Activated CD8-positive, alpha-beta T cell treated with anti-CD3 and anti-CD28 coated beads, Interleukin-2, amount 10 ng/mL, durations not matched to agents 7 days and 5 days (primary cell): ENCODE results near the gene SLC9A3. TPM values are rescaled to one million over a fixed set of nuclear protein-coding genes. Genes with fewer than 3 reads are reported as not detected.
"Not testable (repeated sequence)": the region's sequence is repeated elsewhere in the genome, so short reads cannot be mapped to it uniquely, and the experiment has no call there.

Experiments
- ATAC-seq: fragments of 150-1000 bp; cut with Tn5 transposase; one replicate; pipeline ENCODE4 v1.10.0; 2021; ENCODE audit warnings: moderate library complexity
- CTCF ChIA-PET: fragments of 350-600 bp; sonication (Branson Sonifier 250); formaldehyde crosslinking; loops from one replicate; lab custom pipeline; 2021; ENCODE audit warnings: antibody characterized with exemption; lab: Charles Lee
- POLR2A ChIA-PET: fragments of 350-600 bp; sonication (Branson Sonifier 250); formaldehyde crosslinking; loops from one replicate; lab custom pipeline; 2021; ENCODE audit warnings: antibody characterized with exemption; lab: Charles Lee
- DNase-seq: peaks from one replicate; pipeline ENCODE4 v3.0.0-alpha.2; 2020
- H3K27ac Mint-ChIP-seq: one replicate; pipeline ENCODE4 v1.8.0; 2021; ENCODE audit warnings: mild to moderate bottlenecking, mixed read lengths
- H3K27me3 Mint-ChIP-seq: one replicate; pipeline ENCODE4 v1.8.0; 2021; ENCODE audit warnings: low read depth, mixed read lengths
- H3K36me3 Mint-ChIP-seq: one replicate; pipeline ENCODE4 v1.8.0; 2021; ENCODE audit warnings: low read depth, mixed read lengths
- H3K4me1 Mint-ChIP-seq: one replicate; pipeline ENCODE4 v1.8.0; 2021; ENCODE audit warnings: low read depth, mixed read lengths
- H3K4me3 Mint-ChIP-seq: one replicate; pipeline ENCODE4 v1.8.0; 2021; ENCODE audit warnings: mild to moderate bottlenecking, mixed read lengths
- H3K9me3 Mint-ChIP-seq: one replicate; pipeline ENCODE4 v1.8.0; 2022; ENCODE audit warnings: mixed read lengths; ENCODE audit not compliant: insufficient read depth
- total RNA-seq, 2 experiments: library from RNA; stranded (reverse); gene quantifications; one replicate each; pipeline ENCODE4 v1.2.3, GENCODE V29; 2021

The SLC9A3 gene
- total RNA-seq, 2 experiments from 2014 or later: 1.6 to 1.9 TPM

GRCh38 chr5:509611-510185 lies 14.6 kb downstream of the SLC9A3 start:
- no peak for DNase-seq
- Mint-ChIP-seq H3K4me1 (no peaks in the 10 kb centered on the region), H3K27me3 (peaks cover 5% of the 10 kb centered on the region), H3K9me3 (no peaks in the 10 kb centered on the region), H3K4me3 (no peak overlapping the region), H3K27ac (no peak overlapping the region), H3K36me3 (no peaks in the 10 kb centered on the region)
- POLR2A ChIA-PET: no interaction called here
- ATAC-seq: no peak
- CTCF ChIA-PET: no interaction called here

DNA sequence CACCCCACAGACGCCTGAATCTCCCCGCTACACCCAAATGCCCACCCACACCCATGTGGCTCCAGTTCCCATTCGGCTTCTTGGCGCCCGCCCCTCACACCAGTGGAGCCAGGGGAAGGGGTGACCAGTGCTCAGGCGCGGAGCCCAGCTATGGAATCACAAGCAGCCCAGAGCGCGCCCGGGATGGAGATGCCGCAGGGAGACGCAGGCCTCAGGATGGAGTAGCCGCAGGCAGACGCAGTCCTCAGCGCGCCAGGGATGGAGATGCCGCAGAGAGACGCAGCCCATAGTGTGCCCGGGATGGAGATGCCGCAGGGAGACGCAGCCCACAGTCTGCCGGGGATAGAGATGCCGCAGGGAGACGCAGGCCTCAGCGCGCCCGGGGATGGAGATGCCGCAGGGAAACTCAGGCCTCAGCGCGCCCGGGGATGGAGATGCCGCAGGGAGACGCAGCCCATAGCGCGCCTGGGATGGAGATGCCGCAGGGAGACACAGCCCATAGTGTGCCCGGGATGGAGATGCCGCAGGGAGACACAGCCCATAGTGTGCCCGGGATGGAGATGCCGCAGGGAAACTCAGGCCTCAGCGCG lies 16.2 kb downstream of the SLC9A3 start:
- ATAC-seq, H3K9me3 Mint-ChIP-seq, H3K36me3 Mint-ChIP-seq, H3K4me1 Mint-ChIP-seq, POLR2A ChIA-PET, H3K27me3 Mint-ChIP-seq, H3K4me3 Mint-ChIP-seq, CTCF ChIA-PET, DNase-seq, H3K27ac Mint-ChIP-seq: not testable (repeated sequence)

- Mint-ChIP-seq H3K9me3 (no peaks in the 10 kb centered on the region), H3K4me3 (no peak overlapping the region)
Measured at GRCh38 chr5:505951-506525, 18.2 kb downstream of the SLC9A3 start.

GRCh38 chr5:504326-505154 lies 19.7 kb downstream of the SLC9A3 start:
- DNase-seq (no peak), ATAC-seq (no peak)
- Mint-ChIP-seq H3K36me3 (no peaks in the 10 kb centered on the region), H3K27ac (no peak overlapping the region), H3K4me1 (peaks cover 5% of the 10 kb centered on the region), H3K9me3 (no peaks in the 10 kb centered on the region), H3K27me3 (peaks cover 9% of the 10 kb centered on the region), H3K4me3 (no peak overlapping the region)
- ChIA-PET CTCF (no interaction called here), POLR2A (interaction anchor here (0.5 to 0.7 kb wide), 2 partner anchors 88 to 101 kb away, joined by 3 to 4 read pairs; no protein-coding TSS in a partner anchor)

More at GRCh38 chr5:505951-506525, 18.2 kb downstream of the SLC9A3 start:
- CTCF ChIA-PET: no interaction called here
- ATAC-seq (no peak), DNase-seq (no peak)
- POLR2A ChIA-PET: interaction anchor here (0.6 to 0.9 kb wide), 2 partner anchors 23 to 24 kb away, joined by 3 to 4 read pairs; no protein-coding TSS in a partner anchor
- Mint-ChIP-seq H3K4me1 (peaks cover 5% of the 10 kb centered on the region), H3K27me3 (peaks cover 9% of the 10 kb centered on the region), H3K36me3 (no peaks in the 10 kb centered on the region), H3K27ac (no peak overlapping the region)

DNA sequence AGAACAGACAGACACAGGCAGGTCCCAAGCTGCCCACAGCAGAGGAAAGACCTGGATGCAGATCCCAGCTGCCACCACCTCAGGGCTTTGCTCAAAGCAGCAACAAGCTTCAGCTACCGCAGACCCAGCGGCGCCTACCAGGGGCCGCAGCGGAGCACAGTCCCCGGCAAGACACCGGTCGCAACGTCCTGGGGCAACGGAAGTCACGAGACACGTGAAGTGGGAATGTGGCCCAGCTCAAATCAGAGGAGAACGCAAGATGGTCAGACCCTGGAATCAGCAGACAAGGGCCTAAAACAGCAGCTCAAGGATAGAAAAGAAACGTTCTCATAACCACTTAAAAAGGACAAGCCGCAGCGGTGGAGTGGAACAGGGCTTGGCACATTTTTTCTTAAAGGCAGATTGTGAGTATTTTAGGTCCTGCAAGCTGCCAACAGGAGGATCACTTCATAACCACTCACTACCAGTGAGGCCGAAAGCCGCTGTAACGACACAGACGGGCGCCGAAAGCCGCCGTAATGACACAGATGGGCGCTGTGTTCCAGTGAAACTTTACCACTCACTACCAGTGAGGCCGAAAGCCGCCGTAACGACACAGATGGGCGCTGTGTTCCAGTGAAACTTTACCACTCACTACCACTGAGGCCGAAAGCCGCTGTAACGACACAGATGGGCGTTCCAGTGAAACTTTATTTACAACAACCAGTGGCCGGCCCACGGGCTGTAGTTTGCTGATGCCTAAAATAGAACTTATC lies 21.7 kb downstream of the SLC9A3 start:
- no peaks in the 10 kb centered on the region for H3K36me3 Mint-ChIP-seq
- no peak for DNase-seq
- H3K4me3 Mint-ChIP-seq: no peak overlapping the region
- no peak for ATAC-seq
- peaks cover 9% of the 10 kb centered on the region for H3K27me3 Mint-ChIP-seq
- peaks cover 5% of the 10 kb centered on the region for H3K4me1 Mint-ChIP-seq
- no peaks in the 10 kb centered on the region for H3K9me3 Mint-ChIP-seq
- H3K27ac Mint-ChIP-seq: no peak overlapping the region
- ChIA-PET POLR2A (no interaction called here), CTCF (interaction anchor here (0.8 kb wide), 1 partner anchor 27 kb away, joined by 3 read pairs; no protein-coding TSS in a partner anchor)

GRCh38 chr5:501831-502184 lies 22.4 kb downstream of the SLC9A3 start:
- peaks cover 9% of the 10 kb centered on the region for H3K27me3 Mint-ChIP-seq
- CTCF ChIA-PET: interaction anchor here (0.8 kb wide), 1 partner anchor 28 kb away, joined by 3 read pairs; no protein-coding TSS in a partner anchor
- H3K9me3 Mint-ChIP-seq: no peaks in the 10 kb centered on the region
- no peak for DNase-seq
- H3K4me1 Mint-ChIP-seq: peaks cover 5% of the 10 kb centered on the region
- POLR2A ChIA-PET: no interaction called here
- no peak overlapping the region for H3K4me3 Mint-ChIP-seq
- H3K36me3 Mint-ChIP-seq: no peaks in the 10 kb centered on the region
- ATAC-seq: no peak
- no peak overlapping the region for H3K27ac Mint-ChIP-seq

GRCh38 chr5:501105-501830 lies 23.0 kb downstream of the SLC9A3 start:
- Mint-ChIP-seq H3K9me3 (no peaks in the 10 kb centered on the region), H3K27me3 (peaks cover 9% of the 10 kb centered on the region), H3K27ac (no peak overlapping the region), H3K4me1 (peaks cover 5% of the 10 kb centered on the region), H3K4me3 (no peak overlapping the region), H3K36me3 (no peaks in the 10 kb centered on the region)
- ATAC-seq: no peak
- DNase-seq: no peak
- ChIA-PET POLR2A (no interaction called here), CTCF (no interaction called here)

GRCh38 chr5:500491-500890 lies 23.8 kb downstream of the SLC9A3 start:
- CTCF ChIA-PET: no interaction called here
- H3K9me3 Mint-ChIP-seq: no peaks in the 10 kb centered on the region
- H3K27ac Mint-ChIP-seq: no peak overlapping the region
- DNase-seq (no peak), ATAC-seq (no peak)
- no peak overlapping the region for H3K4me3 Mint-ChIP-seq
- peaks cover 5% of the 10 kb centered on the region for H3K4me1 Mint-ChIP-seq
- H3K36me3 Mint-ChIP-seq: no peaks in the 10 kb centered on the region
- H3K27me3 Mint-ChIP-seq: peaks cover 9% of the 10 kb centered on the region
- POLR2A ChIA-PET: no interaction called here

DNA sequence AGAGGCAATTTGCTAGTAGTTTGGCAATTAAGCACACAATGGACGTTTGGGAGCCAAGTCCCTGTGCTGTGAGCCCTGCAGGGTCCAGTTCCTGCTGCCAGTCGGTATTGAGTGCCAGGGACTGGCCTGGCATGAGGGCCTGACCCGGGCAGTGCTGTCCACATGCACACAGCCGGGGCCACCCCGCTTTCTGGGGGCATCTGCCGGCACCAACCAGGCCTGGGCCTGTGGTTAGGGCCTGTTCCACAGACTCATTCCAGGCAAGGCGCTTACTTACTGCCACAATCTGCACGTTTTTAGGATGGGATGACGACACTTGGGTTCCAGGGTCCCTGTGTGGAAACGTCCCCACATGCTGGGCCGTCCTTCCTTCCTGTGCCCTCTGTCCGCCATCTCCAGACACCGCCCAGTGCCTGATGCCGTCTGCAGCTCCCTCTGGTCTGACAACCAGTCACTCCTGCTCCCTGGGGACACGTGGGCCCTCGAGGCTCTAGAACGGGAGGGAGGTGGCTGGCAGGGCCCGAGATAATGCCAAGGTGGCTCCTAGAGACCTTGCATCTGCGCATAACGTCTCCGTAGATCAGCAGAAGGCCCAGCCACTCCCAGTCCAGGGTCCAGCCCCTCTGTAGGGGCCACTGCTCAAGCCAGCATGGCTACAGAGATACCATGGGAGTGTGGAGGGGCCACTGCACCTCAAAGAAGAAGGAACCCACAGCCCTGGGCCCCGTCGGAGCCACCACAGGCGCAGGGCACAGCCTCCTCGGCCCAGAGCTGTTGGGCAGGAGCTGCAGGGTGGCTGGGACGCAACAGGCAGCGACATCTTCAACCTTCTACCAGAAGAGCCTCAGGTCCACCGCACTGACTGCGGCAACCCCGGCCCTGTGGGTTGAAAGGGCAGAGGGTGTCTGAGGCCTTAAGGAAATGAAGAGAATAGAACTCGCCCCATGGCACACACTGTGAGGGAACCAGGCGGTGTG lies 24.7 kb downstream of the SLC9A3 start:
- Mint-ChIP-seq H3K27ac (no peak overlapping the region), H3K27me3 (peaks cover 9% of the 10 kb centered on the region), H3K4me1 (peaks cover 5% of the 10 kb centered on the region), H3K9me3 (no peaks in the 10 kb centered on the region), H3K4me3 (no peak overlapping the region), H3K36me3 (no peaks in the 10 kb centered on the region)
- ATAC-seq (no peak), DNase-seq (no peak)
- CTCF ChIA-PET: no interaction called here
- POLR2A ChIA-PET: no interaction called here

- no peaks in the 10 kb centered on the region for H3K36me3 Mint-ChIP-seq
Measured at GRCh38 chr5:497871-498509, 26.3 kb downstream of the SLC9A3 start.

More at GRCh38 chr5:497871-498509, 26.3 kb downstream of the SLC9A3 start:
- Mint-ChIP-seq H3K27me3 (peaks cover 8% of the 10 kb centered on the region), H3K27ac (no peak overlapping the region), H3K4me3 (no peak overlapping the region), H3K9me3 (no peaks in the 10 kb centered on the region), H3K4me1 (peaks cover 5% of the 10 kb centered on the region)
- ChIA-PET CTCF (no interaction called here), POLR2A (no interaction called here)
- ATAC-seq: no peak
- DNase-seq: no peak
